ENCODE data around the gene LDB1.

Gene LDB1

GRCh38 chr10:102120142-102120990, at the start of gene LDB1:
Gene LDB1 (minus strand): TSS chr10:102120368. CDS start chr10:102120110, 258 bp downstream.
- in situ Hi-C loops (cut with MboI; ENCODE audit: low sequenced_read_pairs), result no loop called here

GRCh38 chr10:102167861-102168260, 47.7 kb upstream of the LDB1 start:
- in situ Hi-C loops (cut with MboI; ENCODE audit: low sequenced_read_pairs), result no loop called here

- in situ Hi-C loops (cut with MboI; ENCODE audit: low sequenced_read_pairs), result no loop called here
Observed at GRCh38 chr10:102163342-102163989, 43.3 kb upstream of the LDB1 start.

- in situ Hi-C loops (cut with MboI; ENCODE audit: low sequenced_read_pairs), result no loop called here
Observed at GRCh38 chr10:102159831-102160230, 39.7 kb upstream of the LDB1 start.

GRCh38 chr10:102159051-102159597, 39.0 kb upstream of the LDB1 start:
- in situ Hi-C loops (cut with MboI; ENCODE audit: low sequenced_read_pairs), result no loop called here

- in situ Hi-C loops (cut with MboI; ENCODE audit: low sequenced_read_pairs), result no loop called here
Observed at GRCh38 chr10:102157224-102157623, 37.1 kb upstream of the LDB1 start.

GRCh38 chr10:102154466-102155116, 34.4 kb upstream of the LDB1 start:
- in situ Hi-C loops (cut with MboI; ENCODE audit: low sequenced_read_pairs), result no loop called here

- in situ Hi-C loops (cut with MboI; ENCODE audit: low sequenced_read_pairs), result no loop called here
Observed at GRCh38 chr10:102153093-102153620, 33.0 kb upstream of the LDB1 start.

GRCh38 chr10:102152545-102152890, 32.4 kb upstream of the LDB1 start:
- in situ Hi-C loops (cut with MboI; ENCODE audit: low sequenced_read_pairs), result no loop called here

GRCh38 chr10:102151774-102152544, 31.8 kb upstream of the LDB1 start, which contains the start of gene NOLC1:
Gene NOLC1 (plus strand): TSS chr10:102152389. CDS start chr10:102152411, 22 bp downstream.
- in situ Hi-C loops (cut with MboI; ENCODE audit: low sequenced_read_pairs), result no loop called here

- in situ Hi-C loops (cut with MboI; ENCODE audit: low sequenced_read_pairs), result no loop called here
Observed at GRCh38 chr10:102150970-102151773, 31.0 kb upstream of the LDB1 start.

- in situ Hi-C loops (cut with MboI; ENCODE audit: low sequenced_read_pairs), result no loop called here
Observed at GRCh38 chr10:102148275-102148674, 28.1 kb upstream of the LDB1 start.

GRCh38 chr10:102147561-102147960, 27.4 kb upstream of the LDB1 start:
- in situ Hi-C loops (cut with MboI; ENCODE audit: low sequenced_read_pairs), result no loop called here

- in situ Hi-C loops (cut with MboI; ENCODE audit: low sequenced_read_pairs), result no loop called here
Observed at GRCh38 chr10:102146971-102147428, 26.8 kb upstream of the LDB1 start.

- in situ Hi-C loops (cut with MboI; ENCODE audit: low sequenced_read_pairs), result no loop called here
Observed at GRCh38 chr10:102141583-102142107, 21.5 kb upstream of the LDB1 start.

- in situ Hi-C loops (cut with MboI; ENCODE audit: low sequenced_read_pairs), result no loop called here
Observed at GRCh38 chr10:102140913-102141540, 20.9 kb upstream of the LDB1 start.

- in situ Hi-C loops (cut with MboI; ENCODE audit: low sequenced_read_pairs), result no loop called here
Observed at GRCh38 chr10:102140218-102140617, 20.1 kb upstream of the LDB1 start.

- in situ Hi-C loops (cut with MboI; ENCODE audit: low sequenced_read_pairs), result no loop called here
Observed at GRCh38 chr10:102139281-102140110, 19.3 kb upstream of the LDB1 start.

Measured in HL-60/S4 treated with retinoic acid at 250 ng/mL for 4 days and 3 days (cell line).